SK-N-SH (cell line): ENCODE data around the gene MED31. TPM values are rescaled to one million over a fixed set of nuclear protein-coding genes. Genes with fewer than 3 reads are reported as not detected.

Source experiments
- CTCF ChIA-PET: fragments of 300-600, 350-600 bp; formaldehyde crosslinking; extraction: SDS; loops from one replicate; lab custom pipeline; 2021; lab: Yijun Ruan, JAX
- POLR2A ChIA-PET: fragments of 350-600 bp; sonication (Branson Sonifier 250); formaldehyde crosslinking; extraction: SDS; loops from one replicate; lab custom pipeline; 2020; ENCODE audit warnings: antibody characterized with exemption, inconsistent platforms; lab: Yijun Ruan, JAX
- DNase-seq: peaks from one replicate; pipeline ENCODE4 v3.0.0; 2012
- H2AFZ ChIP-seq: fragments of 200-600 bp; sonication (generic); 2 replicates; pipeline ENCODE4 v1.8.1; 2016; ENCODE audit warnings: antibody characterized with exemption, mild to moderate bottlenecking, low read depth
- H3F3A ChIP-seq: fragments of 200-600 bp; sonication (generic); replicated peaks from 2 replicates; pipeline ENCODE3; 2016; ENCODE audit warnings: antibody characterized with exemption, mild to moderate bottlenecking; ENCODE audit not compliant: insufficient read depth
- H3K27ac ChIP-seq, 2 experiments: fragments of 200-500 bp in 1 of 2; fragments of 200-600 bp in 1 of 2; sonication (Bioruptor generic) in 1 of 2; sonication (generic), shearing (Covaris generic) in 1 of 2; 2 replicates each; pipeline versions ENCODE4 v1.5.1 to v1.6.1; 2014 to 2016; ENCODE audit warnings: low read depth in 2 of 2, inconsistent platforms in 1 of 2, low read length in 1 of 2, mild to moderate bottlenecking in 1 of 2, mixed read lengths in 1 of 2
- H3K27me3 ChIP-seq: fragments of 200-600 bp; sonication (generic), shearing (Covaris generic); 2 replicates; pipeline ENCODE4 v1.6.1; 2016; ENCODE audit warnings: mixed run types; ENCODE audit not compliant: insufficient read depth
- H3K36me3 ChIP-seq, 2 experiments: fragments of 200-500 bp in 1 of 2; fragments of 200-600 bp in 1 of 2; sonication (Bioruptor generic) in 1 of 2; sonication (generic) in 1 of 2; replicated peaks in 1 of 2; 2 replicates each; pipeline versions ENCODE3 to v1.5.1; 2014 to 2016; ENCODE audit warnings: low read length in 1 of 2, mild to moderate bottlenecking in 1 of 2; ENCODE audit not compliant: insufficient read depth in 2 of 2, control insufficient read depth in 1 of 2
- H3K4me1 ChIP-seq, 2 experiments: fragments of 200-500 bp in 1 of 2; fragments of 200-600 bp in 1 of 2; sonication (Bioruptor generic) in 1 of 2; sonication (generic), shearing (Covaris generic) in 1 of 2; 2 replicates each; pipeline versions ENCODE4 v1.5.1 to v1.6.1; 2014 to 2016; ENCODE audit warnings: low read depth in 1 of 2, low read length in 1 of 2, mixed run types in 1 of 2; ENCODE audit not compliant: insufficient read depth in 2 of 2, control insufficient read depth in 1 of 2
- H3K4me2 ChIP-seq: fragments of 200-600 bp; sonication (generic), shearing (Covaris generic); 2 replicates; pipeline ENCODE4 v1.6.1; 2017; ENCODE audit warnings: mixed run types
- H3K4me3 ChIP-seq, 2 experiments: fragments of 200-500 bp in 1 of 2; fragments of 200-600 bp in 1 of 2; sonication (Bioruptor generic) in 1 of 2; sonication (generic), shearing (Covaris generic) in 1 of 2; 2 replicates each; pipeline versions ENCODE4 v1.5.1 to v1.8.1; 2014 to 2016; ENCODE audit warnings: low read depth in 2 of 2, inconsistent platforms in 1 of 2, low read length in 1 of 2, mild to moderate bottlenecking in 1 of 2, mixed read lengths in 1 of 2, moderate library complexity in 1 of 2
- H3K79me2 ChIP-seq: fragments of 200-600 bp; sonication (generic); 2 replicates; pipeline ENCODE4 v1.8.1; 2017; ENCODE audit warnings: mild to moderate bottlenecking; ENCODE audit not compliant: insufficient read depth
- H3K9ac ChIP-seq: fragments of 200-600 bp; sonication (generic); 2 replicates; pipeline ENCODE4 v1.6.1; 2017; ENCODE audit warnings: mixed run types
- H3K9me2 ChIP-seq: fragments of 200-600 bp; sonication (generic); 2 replicates; pipeline ENCODE4 v1.6.1; 2017; ENCODE audit warnings: mixed run types
- H3K9me3 ChIP-seq: fragments of 200-600 bp; sonication (generic); 2 replicates; pipeline ENCODE4 v1.6.1; 2017; ENCODE audit warnings: mixed run types, mild to moderate bottlenecking, moderate library complexity
- H4K20me1 ChIP-seq: fragments of 200-600 bp; sonication (generic); 2 replicates; pipeline ENCODE4 v1.6.1; 2017; ENCODE audit warnings: mild to moderate bottlenecking, mixed run types; ENCODE audit not compliant: insufficient read depth
- FOXM1 ChIP-seq: IDR thresholded peaks from 2 replicates; pipeline ENCODE4 v1.4.0; 2012; ENCODE audit warnings: low read depth, mild to moderate bottlenecking
- MXI1 ChIP-seq: IDR thresholded peaks from 2 replicates; pipeline ENCODE4 v1.6.1; 2012; ENCODE audit warnings: mild to moderate bottlenecking, low read depth, low read length, improper control_type of control experiment
- NRF1 ChIP-seq: IDR thresholded peaks from 2 replicates; pipeline ENCODE4 v1.6.1; 2012; ENCODE audit warnings: low read depth, mild to moderate bottlenecking, low read length
- RFX5 ChIP-seq: IDR thresholded peaks from 2 replicates; pipeline ENCODE4 v1.6.1; 2012; ENCODE audit warnings: mild to moderate bottlenecking, improper control_type of control experiment, low read length
- RXRA ChIP-seq: IDR thresholded peaks from 2 replicates; pipeline ENCODE4 v1.4.0; 2012; ENCODE audit warnings: low read depth, mild to moderate bottlenecking, borderline replicate concordance
- YY1 ChIP-seq: IDR thresholded peaks from 2 replicates; pipeline ENCODE4 v1.4.0; 2012; ENCODE audit warnings: low read depth, mild to moderate bottlenecking
- WGBS: methylation state at CpG from one replicate; pipeline ENCODE4 v1.1.6; 2017; ENCODE audit warnings: low lambda C conversion rate; 5-methylcytosine and 5-hydroxymethylcytosine counted together
- polyA plus RNA-seq, 3 experiments: library from polyadenylated mRNA; depleted of rRNA; stranded (reverse); fragments of >200 nt; gene quantifications; 2 replicates each; pipeline ENCODE4 v1.2.3, GENCODE V29; 2012
- TF ChIP-seq, protein P1 (sequence below): IDR thresholded peaks from 2 replicates; pipeline ENCODE4 v1.6.1; 2012; ENCODE audit warnings: mild to moderate bottlenecking, low read depth, low read length, moderate library complexity
- TF ChIP-seq, protein P2 (sequence below): fragments of 150-350 bp; IDR thresholded peaks from 2 replicates; pipeline ENCODE4 v1.6.1; 2017; ENCODE audit warnings: antibody characterized with exemption, low read length, low read depth, borderline replicate concordance
- TF ChIP-seq, protein P3 (sequence below): IDR thresholded peaks from 2 replicates; pipeline ENCODE4 v1.4.0; 2012; ENCODE audit warnings: low read depth, borderline replicate concordance

MED31 gene
- polyA plus RNA-seq, 1 of the 3 experiments (the other 2 are of a cell fraction) = 15.1 TPM

DNA sequence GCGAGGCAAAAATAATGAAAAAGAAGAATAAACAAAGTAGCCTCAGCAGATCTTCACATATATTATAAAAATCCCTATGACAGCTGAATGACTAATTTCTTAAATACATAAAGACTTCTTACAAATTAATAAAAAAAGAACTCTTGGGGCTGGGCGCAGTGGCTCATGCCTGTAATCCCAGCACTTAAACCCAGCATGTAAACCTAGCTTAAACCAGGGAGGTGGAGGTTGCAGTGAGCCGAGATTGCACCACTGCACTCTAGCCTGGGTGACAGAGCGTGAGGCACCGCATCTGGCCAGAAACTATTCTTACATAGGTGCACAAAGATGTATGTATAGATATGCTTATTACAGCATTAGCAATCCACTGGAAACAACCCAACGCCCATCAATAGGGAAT, 27.8 kb upstream of the MED31 start (continued):
- TF ChIP-seq, protein P1, sequence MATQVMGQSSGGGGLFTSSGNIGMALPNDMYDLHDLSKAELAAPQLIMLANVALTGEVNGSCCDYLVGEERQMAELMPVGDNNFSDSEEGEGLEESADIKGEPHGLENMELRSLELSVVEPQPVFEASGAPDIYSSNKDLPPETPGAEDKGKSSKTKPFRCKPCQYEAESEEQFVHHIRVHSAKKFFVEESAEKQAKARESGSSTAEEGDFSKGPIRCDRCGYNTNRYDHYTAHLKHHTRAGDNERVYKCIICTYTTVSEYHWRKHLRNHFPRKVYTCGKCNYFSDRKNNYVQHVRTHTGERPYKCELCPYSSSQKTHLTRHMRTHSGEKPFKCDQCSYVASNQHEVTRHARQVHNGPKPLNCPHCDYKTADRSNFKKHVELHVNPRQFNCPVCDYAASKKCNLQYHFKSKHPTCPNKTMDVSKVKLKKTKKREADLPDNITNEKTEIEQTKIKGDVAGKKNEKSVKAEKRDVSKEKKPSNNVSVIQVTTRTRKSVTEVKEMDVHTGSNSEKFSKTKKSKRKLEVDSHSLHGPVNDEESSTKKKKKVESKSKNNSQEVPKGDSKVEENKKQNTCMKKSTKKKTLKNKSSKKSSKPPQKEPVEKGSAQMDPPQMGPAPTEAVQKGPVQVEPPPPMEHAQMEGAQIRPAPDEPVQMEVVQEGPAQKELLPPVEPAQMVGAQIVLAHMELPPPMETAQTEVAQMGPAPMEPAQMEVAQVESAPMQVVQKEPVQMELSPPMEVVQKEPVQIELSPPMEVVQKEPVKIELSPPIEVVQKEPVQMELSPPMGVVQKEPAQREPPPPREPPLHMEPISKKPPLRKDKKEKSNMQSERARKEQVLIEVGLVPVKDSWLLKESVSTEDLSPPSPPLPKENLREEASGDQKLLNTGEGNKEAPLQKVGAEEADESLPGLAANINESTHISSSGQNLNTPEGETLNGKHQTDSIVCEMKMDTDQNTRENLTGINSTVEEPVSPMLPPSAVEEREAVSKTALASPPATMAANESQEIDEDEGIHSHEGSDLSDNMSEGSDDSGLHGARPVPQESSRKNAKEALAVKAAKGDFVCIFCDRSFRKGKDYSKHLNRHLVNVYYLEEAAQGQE = no peak
- no peak for TF ChIP-seq MXI1
- TF ChIP-seq, protein P2, sequence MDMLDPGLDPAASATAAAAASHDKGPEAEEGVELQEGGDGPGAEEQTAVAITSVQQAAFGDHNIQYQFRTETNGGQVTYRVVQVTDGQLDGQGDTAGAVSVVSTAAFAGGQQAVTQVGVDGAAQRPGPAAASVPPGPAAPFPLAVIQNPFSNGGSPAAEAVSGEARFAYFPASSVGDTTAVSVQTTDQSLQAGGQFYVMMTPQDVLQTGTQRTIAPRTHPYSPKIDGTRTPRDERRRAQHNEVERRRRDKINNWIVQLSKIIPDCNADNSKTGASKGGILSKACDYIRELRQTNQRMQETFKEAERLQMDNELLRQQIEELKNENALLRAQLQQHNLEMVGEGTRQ = no peak
- TF ChIP-seq, all 33 proteins: peak for 0

DNA sequence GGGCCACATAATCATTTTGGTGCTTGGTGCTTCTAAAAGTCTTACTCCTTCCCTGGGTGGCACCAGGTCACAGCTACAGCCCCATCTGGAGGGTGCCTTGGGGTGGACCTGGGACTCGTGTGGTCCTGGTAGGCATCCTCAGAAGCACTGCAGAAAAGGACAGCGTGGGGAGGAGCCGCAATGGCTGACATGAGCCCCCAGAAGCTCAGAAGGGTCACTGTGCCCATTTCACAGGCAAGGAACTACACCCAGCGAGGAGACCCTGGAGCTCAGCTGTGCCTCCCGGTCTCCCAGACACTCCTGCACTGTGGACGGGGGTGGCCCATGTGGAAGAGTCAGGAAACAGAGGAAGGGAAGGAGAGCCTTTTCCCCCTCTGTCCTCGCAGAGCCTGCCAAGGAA, 26.5 kb upstream of the MED31 start:
- Histone ChIP-seq H3K4me2 (no peak overlapping the region), H3K27me3 (peaks cover 87% of the 10 kb centered on the region), H3K4me3 (no peak overlapping the region), H3K9me2 (no peaks in the 10 kb centered on the region), H3K27ac (no peak overlapping the region), H3K79me2 (no peaks in the 10 kb centered on the region), H3K9me3 (no peaks in the 10 kb centered on the region), H2AFZ (no peak overlapping the region), H3K9ac (no peak overlapping the region), H3K36me3 (no peaks in the 10 kb centered on the region), H4K20me1 (no peaks in the 10 kb centered on the region), H3F3A (no peaks in the 10 kb centered on the region), H3K4me1 (no peaks in the 10 kb centered on the region)
- POLR2A ChIA-PET = no interaction called here
- TF ChIP-seq NRF1 = no peak
- no peak for TF ChIP-seq RFX5
- TF ChIP-seq FOXM1 = no peak
- TF ChIP-seq RXRA = no peak
- TF ChIP-seq, protein P3, sequence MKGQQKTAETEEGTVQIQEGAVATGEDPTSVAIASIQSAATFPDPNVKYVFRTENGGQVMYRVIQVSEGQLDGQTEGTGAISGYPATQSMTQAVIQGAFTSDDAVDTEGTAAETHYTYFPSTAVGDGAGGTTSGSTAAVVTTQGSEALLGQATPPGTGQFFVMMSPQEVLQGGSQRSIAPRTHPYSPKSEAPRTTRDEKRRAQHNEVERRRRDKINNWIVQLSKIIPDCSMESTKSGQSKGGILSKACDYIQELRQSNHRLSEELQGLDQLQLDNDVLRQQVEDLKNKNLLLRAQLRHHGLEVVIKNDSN = no peak
- no peak for TF ChIP-seq YY1
- 27% methylated on average over 7 of the region's 7 CpGs for WGBS
- CTCF ChIA-PET = interaction anchor here (1.8 kb wide), 1 partner anchor 11 kb away, joined by 12 read pairs; no protein-coding TSS in a partner anchor
- DNase-seq = no peak
